ENCODE results near the gene LRTM1.
A peak's percentile ranks its signal among the peaks of the same experiment; 100 is the strongest.

LRTM1 gene

DNA sequence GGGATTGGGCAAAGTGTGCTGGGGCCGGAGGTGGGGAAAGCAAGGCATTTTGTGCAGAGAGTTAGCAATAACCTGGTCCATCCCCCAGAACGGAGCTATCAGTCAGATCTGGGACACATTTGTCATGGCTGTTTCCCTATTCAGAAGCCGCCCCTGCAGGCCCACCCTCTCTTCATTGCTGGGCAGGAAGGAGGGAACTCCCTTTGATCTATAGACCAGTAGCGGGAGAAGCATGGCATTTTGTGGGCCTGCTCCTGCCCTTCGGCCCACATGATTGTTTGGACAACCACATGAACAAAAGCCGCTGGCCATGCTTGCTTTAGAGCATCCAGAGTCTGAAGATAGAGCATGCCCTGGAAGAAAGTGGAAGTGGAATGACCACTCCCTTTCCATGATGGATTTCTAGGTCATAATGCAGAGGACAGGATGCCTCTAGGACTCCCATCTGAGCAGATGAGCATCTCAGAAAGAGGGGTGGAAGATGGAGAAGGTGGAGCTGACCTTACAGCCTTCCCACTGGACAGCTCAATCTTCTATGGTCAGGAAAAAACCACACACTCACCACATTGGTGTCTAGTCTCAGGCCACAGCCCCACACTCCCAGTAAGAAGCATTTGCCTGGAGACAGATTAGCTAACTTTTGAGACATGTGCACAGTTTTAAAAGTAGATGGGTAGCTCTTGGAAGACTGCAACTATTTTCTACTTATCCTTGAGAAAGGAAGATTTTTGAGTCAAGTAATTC is 11.9 kb upstream of the LRTM1 start:
- DNase-seq = no peak

DNA sequence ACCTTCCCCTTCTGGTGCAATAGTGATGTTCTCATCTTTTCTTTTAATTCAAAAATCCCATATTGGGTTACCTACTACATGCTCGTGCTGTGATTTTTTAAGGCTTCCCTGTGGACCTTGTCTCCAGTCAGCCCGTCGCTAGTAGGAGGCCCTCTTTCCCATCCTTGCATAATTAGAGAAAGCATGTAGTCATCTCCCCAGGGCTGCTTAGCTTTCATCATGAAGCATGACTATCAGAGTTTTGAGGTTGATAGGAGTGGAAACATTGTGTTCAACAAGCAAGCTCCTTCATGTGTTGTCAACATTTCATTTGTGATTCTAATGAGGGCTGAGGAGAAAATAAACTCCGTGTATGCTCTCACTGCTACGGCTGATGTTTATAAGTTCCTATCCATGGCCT is 8.7 kb upstream of the LRTM1 start:
- no peak for DNase-seq

DNA sequence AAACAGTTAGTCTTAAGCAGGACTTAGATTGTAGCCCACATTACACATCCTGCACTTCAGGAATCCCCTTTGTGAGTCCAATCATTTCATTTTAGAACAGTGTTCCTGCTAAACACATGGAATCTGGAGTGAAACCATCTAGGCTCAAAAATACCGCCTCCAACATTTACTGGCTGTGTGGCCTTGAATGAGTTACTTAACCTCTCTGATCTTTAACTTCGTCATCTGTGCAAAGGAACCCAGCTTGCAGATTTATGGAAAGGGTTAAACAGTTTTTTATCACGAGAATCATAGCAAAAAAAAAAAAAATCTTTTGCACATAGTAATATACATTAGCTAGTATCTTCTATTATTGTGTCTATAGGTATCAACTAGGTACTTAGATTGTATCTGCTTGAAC is 8.0 kb upstream of the LRTM1 start:
- no peak for DNase-seq

DNA sequence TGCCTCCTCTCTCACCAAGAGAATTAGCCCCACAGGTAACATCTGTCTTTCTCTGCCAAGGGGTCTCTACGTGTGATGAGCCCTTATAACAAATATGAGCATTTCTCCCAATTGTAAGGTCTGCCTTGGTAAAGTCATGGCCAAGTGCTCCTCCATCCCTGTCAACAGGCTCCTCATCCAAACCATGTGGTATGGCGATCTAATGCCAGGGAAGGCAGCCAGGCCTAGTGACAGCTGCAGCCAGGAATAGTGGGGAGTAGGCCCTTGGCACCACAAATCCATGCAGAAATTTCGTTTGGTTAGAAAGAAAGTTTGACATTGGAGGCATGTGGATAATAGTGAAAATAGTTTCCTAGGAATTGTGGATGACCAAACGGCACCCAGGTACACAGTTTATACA is 4.7 kb upstream of the LRTM1 start:
- DNase-seq = no peak

DNA sequence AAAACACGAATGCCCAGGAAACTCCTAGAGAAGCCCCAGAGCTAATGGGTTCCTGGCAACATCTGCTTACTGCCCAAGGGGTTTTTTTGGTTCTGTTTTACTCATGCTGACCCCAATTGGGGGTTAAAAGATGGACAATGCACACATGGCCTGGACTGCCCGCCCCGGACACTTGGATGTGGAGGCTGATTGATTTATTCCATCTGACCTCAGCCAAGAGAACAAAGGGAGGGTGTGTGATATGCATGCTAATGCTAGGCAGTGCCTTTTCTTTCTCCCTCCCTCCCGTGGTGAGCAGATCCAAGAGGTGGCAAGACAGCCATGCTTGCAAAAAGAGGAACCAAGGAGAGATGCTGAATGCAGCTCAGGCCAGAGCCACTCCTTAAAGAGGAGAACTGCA is 3.3 kb upstream of the LRTM1 start:
- DNase-seq = no peak

DNA sequence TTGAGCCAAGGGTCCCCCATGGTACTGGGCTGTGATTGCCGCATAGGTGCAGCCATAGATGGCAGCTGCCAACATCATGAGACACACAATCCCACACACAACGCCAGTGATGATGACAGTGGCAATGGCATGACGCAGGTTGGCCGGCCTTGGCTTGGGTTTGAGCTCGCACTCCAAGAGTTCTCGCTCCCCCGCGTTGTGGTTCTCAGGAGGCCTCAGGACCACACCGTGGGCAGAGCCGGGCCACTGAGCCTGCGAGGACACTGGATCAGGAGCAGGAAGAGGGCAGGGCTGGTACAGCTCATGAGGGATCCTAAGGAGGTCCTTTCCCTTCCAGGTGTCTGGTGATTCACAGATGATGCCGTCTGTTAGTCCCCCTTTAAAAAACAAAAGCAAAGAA is 9.3 kb downstream of the LRTM1 start:
- no peak for DNase-seq

DNA sequence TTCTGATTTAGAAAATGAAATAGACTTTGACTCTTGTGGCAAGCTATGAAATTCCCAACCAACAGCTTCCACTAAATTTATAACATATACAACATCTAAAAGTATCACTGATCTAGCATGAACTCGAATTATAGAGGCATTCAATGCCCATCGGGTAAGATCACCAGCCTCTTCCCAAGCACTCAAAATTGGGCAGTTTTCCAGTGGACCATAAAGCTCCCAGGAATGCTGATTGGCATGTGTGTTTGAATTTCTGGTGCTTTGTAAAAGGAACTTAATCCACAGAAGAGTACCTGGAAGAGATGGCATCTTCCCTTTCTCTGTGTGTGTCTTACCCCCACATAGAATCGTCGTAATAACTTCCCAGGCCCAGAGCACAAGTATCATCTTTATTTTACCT is 10.0 kb downstream of the LRTM1 start:
- DNase-seq = no peak

DNA sequence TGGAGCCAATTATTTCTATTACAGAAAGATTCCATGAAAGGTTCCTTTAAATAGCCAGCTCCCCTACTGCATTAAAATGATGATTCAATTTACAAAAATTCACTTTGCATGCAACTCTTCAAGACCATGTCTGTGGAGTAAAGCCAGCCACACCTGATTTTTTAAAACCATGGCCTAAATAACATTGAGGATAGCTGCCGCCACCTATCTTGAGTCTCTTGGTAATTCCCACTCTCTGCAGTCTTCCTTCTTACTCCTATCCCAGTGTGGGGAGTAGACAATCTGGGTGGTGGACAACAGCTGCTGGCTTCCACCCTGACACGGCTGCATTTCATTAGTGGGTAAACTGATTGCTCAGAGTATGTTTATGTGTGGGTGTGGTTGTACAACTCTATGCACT is 10.7 kb downstream of the LRTM1 start:
- no peak for DNase-seq

DNA sequence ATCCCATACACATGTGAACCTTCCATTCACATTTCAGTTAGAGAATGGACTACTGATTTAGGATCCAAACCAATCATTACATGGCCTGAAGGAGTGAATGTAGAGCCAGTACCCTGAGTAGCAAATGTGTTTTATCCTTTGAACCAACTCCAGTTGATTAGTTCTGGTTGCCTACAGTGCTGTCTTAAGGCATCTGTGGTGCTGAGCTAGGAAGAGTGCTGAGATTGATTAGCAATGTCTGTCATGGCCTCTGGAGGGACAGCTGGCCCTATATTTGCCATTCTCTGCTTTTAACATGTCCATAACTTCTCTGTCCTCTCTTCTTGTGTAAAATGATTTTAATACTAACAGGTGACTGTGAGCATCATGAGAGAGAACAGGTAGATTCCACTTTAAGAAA is 11.1 kb downstream of the LRTM1 start:
- DNase-seq = no peak

DNA sequence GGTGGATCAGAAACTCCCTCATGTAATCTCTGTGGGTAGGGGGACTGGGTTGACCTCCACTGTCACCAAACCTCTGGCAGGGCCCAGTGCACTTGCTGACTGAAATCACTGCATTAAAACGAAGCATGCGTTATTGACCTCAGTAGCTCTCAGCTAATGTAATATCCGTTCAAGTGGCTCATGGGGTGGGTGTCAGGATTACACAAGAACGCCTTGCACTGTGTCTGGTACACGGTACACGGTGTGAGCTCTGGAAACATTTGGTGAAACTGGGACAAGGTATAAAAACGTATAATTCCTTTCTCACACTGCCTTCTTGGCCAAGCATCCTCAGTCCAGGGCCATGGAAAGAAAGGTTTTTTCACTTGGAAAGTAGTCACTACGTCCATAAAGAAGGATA is 11.9 kb downstream of the LRTM1 start:
- no peak for DNase-seq

DNA sequence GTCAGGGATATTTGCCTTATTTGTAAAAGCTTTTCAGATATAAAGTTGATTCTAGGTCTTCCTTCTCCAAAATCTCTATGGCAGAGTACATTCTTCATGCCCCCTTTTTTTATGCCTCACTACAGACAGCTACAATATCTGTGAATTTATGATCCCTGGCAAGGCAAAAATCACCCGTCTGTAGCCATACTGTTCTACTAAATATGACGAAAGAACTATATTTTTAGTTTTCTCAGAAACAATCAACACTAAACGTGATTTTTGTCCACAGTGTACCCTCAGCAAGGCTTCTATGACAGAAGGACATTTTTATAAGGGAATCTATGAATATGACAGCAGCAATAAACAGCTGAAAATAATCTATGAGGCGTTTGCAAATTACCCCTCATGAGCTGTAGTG is 12.7 kb downstream of the LRTM1 start:
- no peak for DNase-seq

DNA sequence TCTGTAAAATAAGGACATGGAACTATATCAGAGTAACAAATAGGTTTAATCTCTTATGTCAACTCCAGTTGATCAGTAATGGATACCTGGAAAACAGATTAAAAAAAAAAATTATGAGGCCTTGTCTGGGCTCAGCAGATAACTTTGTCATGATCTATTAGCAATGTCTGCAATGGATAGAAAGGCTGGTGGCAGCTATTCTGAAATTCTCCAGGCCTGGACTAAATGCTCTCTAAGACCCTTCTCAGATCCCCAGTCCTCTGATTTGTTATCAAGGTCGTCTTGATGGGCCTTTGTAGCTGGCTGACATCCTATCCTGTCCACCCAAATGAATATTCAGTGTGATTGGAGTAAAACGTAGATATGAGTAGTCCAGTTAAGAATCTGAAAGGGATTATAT is 13.7 kb downstream of the LRTM1 start:
- DNase-seq = no peak

DNA sequence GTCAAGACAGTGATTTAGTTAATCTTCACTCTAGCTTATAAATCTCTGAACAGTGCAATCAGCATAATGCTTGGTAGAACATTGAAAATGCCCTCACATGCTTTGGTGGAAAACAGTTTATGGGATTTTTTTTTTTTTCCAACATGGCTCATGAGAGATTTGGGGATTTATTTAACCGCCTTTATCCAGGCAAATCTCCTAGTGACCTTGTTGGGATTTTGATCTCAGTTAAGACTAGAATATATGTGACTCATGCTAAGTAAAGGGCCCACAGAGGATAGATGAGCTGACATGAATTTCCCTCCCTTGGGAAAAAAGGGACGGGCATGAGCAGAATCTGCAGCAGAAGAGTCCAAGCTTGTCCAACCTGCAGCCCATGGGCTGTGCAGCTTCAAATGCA is 18.7 kb downstream of the LRTM1 start:
- DNase-seq = no peak

DNA sequence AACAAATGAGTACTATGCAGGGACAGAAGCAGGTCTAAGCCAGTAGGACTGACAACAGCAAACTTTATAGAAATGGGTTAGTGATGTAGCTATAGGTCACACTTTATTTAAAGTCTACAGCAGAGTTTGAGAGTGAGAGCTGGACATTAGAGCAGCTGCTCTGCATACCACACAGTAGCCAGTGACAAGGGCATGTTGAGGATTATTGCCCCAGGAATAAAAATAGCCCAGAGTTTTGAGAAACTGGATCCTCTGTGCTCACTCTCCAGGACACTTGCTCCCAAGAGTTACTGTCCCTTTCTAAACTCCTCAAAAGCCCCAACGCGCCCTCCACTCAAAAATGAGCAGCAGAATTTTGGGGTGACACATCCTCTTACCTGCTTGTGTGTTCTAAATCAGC is 21.1 kb downstream of the LRTM1 start:
- DNase-seq = no peak

DNA sequence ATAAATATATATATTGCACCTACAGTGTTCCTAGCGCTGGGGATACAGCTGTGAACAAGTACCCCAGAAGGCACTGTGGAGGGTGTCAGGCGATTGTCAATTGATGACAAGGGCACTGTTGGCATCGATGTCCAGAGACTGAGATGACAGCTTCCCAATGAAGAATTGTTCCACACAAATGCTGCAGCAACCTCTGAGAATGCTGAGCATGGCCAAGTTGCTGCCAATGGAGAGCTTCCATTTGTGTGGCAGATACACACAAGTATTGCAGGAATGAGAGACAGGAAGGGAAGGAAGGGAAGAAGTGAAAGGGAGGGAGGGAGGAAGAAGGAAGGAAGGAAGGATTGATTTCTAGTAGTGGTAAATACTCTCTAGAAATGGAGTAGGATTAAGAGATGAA is 21.9 kb downstream of the LRTM1 start:
- no peak for DNase-seq

DNA sequence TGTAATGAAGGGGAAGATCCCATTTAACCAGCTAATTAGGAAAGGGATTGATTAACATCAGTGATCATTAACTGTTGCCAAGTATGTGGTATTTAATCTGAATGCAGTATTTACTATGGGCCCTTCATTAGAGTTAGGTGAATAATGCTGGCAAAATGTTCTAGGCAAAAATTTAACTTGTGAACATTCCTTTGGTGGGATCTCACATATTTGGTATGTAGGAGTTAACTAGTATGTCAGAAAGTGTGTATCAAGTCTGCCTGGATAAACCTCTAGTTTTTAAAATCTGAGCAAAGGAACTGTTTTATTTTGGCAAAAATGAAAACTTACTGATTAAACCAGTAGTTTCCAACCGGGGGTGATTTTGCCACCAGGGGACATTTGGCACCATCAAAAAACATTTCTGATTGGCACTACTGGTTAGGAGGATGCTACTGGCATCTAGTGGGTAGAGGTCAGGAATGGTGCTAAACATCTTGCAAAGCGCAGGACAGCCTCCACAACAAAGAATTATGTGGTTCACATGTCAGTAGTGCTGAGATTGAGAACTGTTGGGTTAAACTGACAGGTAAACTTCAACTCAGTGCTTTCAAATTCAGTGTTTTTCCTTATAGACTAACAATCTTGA is 22.5 kb downstream of the LRTM1 start:
- DNase-seq = no peak

DNA sequence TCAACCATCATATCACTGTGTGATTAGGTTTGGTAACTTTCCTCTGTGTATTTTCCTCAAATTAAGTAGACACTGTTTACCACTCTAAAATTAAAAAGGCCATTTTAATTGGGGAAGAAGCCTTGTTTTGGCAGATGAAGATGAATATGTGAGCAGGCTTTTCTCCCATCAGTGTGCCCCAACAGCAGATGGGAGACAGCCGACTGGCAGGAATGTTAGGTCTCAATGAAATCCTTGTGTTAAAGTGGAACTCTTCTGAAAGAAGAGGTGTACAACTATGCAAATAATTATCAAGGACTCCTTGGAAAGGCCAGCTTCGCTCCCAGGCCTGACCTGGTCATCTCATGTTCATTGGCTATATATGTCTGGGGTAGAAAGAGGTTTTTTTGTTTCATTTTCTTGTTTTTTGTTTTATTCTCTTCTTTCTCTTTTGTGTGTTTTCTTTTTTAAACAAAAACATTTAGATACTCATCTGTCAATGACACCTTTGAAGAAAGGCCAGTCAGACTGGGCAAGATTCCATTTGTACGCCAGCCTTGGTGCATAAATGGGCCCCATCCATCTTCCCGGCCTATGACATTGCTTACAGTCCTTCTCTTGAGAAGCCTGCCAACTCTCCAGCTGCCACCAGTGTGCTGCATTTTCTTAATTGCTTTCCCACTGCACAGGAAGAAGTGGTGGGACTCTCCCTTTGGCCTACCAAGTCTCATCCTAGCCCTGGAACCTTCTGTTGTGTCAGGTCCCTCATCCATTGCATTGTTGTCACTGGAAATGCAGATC is 25.8 kb downstream of the LRTM1 start:
- no peak for DNase-seq

DNA sequence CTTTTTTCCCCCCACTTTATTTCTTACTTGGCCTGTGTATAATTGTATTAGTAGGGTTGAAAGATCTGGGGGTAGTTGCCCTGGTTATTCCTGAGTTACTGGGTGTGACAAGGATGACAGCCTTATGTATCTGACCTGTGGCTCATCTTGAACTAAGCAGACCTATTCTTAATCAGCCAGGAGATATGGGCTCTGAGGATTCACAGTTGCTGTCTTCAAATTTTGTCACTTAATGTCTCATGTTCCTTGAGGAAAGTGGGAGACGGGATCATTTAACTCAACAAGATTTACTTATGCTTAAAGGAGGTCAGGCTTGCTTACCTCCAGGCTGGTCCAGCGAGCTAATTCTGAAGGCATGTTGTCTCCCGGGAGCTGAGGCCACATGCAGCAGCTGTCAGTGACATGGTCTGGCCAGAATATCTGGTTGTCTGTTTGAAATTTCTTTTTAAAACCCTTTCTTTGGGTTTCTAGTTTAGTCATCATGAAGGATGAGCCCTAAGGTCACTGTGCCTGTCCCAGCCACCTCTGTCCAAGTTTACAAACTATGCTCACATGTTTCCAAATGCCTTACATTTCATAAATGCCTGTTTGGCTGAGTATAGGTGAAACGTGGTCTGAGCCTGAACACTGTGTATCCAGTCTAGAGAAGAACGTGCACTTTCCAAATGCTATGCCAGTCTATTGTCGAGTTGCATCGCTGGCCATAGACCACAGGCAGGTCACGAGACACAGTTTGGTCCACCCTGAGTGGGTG is 26.8 kb downstream of the LRTM1 start:
- DNase-seq = no peak

DNA sequence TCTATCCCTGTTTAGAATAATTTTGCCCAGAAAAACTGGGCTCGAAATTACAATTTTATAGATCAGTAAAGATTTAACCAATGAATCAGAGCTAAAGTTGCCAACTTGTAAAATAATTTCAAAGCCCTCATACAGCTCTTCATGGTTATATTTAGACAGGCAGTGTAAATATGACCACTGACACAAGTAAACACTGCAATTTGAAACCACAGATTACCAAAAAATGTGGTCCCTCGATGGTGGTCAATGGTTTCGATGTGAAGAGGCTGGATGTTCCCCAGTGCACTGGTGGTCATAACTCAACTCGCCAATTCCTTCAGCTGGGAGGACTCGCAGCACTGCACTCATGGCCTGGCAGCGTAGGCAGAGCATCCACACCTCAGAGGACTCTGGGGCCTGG is 28.6 kb downstream of the LRTM1 start:
- no peak for DNase-seq

DNA sequence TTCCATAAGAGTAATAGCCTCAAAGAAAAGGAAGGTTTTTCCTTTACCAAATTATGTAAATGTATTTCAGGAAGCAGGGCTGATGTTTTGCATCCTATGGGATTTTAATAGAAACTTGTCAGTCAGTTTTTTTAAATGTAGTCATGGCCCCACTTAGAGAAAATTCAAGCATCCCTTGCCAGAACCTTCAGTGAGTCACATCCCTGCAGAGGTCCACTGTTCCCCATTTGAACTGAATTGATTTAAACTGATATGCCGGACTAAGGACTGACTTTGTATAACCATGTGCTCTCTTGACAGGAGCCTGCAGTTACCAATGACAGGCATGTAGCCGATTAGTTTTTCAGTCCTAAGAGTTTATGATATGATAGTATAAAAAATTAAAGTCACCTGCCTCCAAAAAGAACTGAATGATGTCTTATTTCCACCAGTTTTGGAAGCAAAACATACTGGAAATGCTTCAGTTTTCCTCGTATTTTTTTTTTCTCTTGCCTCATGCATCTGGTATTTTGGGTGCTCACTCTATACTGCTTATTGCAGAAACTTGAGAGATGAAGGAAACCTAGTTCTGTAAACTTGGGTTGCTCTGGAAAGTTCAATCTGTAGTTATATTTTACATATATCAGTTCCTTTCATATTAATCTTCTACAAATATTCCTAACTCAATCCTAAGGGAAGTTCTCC is 30.7 kb downstream of the LRTM1 start:
- no peak for DNase-seq

DNA sequence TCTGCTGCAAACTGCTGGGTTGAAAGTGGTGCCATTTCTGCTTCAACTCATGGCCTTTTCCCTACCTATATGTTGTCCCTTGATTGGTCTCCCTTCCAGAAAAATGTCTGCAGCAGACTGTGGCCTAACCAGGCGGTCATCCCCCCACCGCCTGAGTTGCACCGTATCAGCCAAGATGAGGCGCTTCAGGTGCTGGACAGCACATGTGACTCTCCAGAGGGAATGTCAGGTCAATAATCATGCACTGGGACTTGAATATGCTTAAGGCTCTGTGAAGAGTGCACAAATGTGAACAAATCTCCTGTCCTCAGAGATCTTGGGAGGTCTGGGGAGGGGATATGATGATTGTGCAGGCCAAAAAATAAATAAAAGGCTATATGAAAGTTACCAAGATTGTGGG is 32.2 kb downstream of the LRTM1 start:
- DNase-seq = no peak

DNA sequence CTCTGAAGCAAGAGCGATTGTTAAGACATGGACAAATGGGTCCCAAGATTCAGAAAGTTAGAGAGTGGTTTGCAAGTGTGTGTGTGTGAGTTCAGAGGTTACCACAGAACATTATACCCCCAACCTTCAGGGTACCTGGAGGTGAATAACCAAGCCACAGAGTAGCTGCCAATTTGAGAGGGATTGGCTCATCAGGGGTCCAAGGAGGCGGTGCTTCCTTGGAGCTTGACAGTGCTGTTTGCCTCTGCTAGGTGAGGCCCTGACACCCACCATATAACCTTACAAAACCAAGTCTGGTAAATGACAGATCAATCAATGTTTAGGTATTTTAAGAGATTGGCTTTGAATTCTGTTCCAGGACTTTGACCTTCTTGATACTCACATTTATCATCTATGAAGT is 35.7 kb downstream of the LRTM1 start:
- no peak for DNase-seq

DNA sequence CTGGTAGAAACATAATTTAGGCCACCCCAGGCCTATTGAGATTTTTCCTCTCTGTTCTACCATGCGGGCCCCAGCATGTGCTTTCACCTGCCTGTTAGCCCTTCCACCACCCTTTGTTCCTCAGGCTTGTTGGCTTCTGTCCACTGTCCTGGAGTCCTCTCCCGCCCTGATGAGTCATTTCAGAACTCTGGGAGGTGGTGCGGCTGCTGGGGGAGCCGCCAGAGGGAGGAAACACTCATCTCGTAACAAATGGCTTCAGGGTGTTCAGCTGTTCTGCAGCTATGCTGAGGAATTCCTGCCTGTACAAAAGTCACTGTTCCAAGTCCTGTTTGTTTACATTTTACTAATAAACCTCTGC is 36.3 kb downstream of the LRTM1 start:
- DNase-seq = peak; percentile 37
